Prostate gland (tissue), 1 donor: Measurements from ENCODE around the gene PPP1R12C.

Experiments used
- POLR2A ChIP-seq: fragments of 450-650 bp; IDR thresholded peaks from one replicate; pipeline ENCODE4 v1.6.1; 2016; ENCODE audit warnings: antibody characterized with exemption, mild to moderate bottlenecking
- POLR2AphosphoS5 ChIP-seq: sonication (generic); formaldehyde crosslinking; IDR thresholded peaks from one replicate; pipeline ENCODE4 v1.6.1; 2017; ENCODE audit warnings: antibody characterized with exemption

DNA sequence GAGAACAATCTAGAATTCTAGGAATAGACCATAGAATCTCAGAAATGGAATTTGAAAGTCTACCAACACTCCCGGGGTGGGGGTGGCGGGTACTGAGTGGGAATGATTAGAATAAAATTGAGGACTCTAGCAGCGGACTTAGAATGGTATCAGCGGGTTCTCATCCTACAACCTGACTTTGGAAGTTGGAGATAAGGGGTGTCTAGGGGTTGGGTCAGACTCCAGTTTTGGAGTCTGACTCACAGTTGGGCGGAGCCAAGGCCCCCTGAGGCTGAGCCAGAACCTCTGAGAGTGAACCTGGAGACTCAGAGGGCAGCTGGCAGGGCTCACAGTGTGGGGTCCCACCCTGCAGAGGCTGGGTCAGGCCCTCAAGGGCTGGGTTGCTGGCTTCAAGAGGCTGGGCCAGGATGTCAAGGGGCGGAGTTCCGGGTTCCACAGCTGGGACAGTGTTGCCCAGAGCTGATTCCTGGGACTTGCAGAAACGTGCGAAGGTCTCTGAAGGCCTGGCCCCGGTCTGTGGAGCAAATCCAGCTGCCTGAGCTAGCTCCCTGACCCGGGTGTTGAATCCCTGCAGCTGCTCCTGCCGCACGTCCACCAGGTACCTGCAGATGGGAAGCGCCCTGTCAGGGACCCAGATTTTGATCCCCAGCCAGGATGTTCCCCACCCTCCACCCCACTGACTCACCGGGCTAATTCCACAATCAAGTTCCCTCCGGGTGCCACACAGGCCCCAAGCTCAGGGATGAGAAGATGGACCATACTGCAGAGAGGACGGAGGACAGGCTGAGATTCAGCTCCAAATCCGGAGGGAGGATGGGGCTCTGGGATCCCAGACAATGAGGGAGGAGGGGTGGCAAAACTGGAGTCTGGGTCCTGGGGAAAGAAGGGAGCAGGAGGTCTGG lies 41.7 kb upstream of the PPP1R12C start:
- TF ChIP-seq POLR2AphosphoS5 (no peak), POLR2A (no peak)
